Mesenchymal stem cell (in vitro differentiated cells and primary cell): Measurements from ENCODE around the gene SBDS.
"Not testable (repeated sequence)": the region's sequence is repeated elsewhere in the genome, so short reads cannot be mapped to it uniquely, and the experiment has no call there.

Source experiments
- DNase-seq: peaks from one replicate; pipeline ENCODE4 v3.0.0-alpha.2; 2013
- H2AFZ ChIP-seq: one replicate; pipeline ENCODE4 v1.6.1; 2013; ENCODE audit warnings: low read depth, mild to moderate bottlenecking, control low read depth, inconsistent platforms, low read length, moderate library complexity
- H2AK5ac ChIP-seq: 2 replicates; pipeline ENCODE4 v1.6.1; 2013; ENCODE audit warnings: low read length, moderate library complexity, mild to moderate bottlenecking, inconsistent platforms; ENCODE audit not compliant: severe bottlenecking
- H2BK120ac ChIP-seq: one replicate; pipeline ENCODE4 v1.6.1; 2013; ENCODE audit warnings: low read depth, mild to moderate bottlenecking, inconsistent platforms, low read length, moderate library complexity
- H2BK12ac ChIP-seq, 2 experiments: one replicate each; pipeline ENCODE4 v1.6.1; 2013; ENCODE audit warnings: inconsistent platforms in 2 of 2, low read length in 2 of 2, mild to moderate bottlenecking in 2 of 2, moderate library complexity in 2 of 2, control low read depth in 1 of 2
- H2BK15ac ChIP-seq: one replicate; pipeline ENCODE4 v1.6.1; 2013; ENCODE audit warnings: mild to moderate bottlenecking, low read depth, inconsistent platforms; ENCODE audit not compliant: poor library complexity, severe bottlenecking
- H2BK5ac ChIP-seq: 2 replicates; pipeline ENCODE4 v1.6.1; 2013; ENCODE audit warnings: low read depth, mild to moderate bottlenecking, low read length, control low read depth, inconsistent platforms; ENCODE audit not compliant: poor library complexity, severe bottlenecking
- H3K14ac ChIP-seq, 2 experiments: one replicate each; pipeline ENCODE4 v1.6.1; 2013; ENCODE audit warnings: inconsistent platforms in 2 of 2, low read length in 2 of 2, control low read depth in 1 of 2, mild to moderate bottlenecking in 1 of 2, moderate library complexity in 1 of 2
- H3K18ac ChIP-seq, 2 experiments: one replicate each; pipeline ENCODE4 v1.6.1; 2013; ENCODE audit warnings: inconsistent platforms in 2 of 2, low read length in 2 of 2, control low read depth in 1 of 2, low read depth in 1 of 2, mild to moderate bottlenecking in 1 of 2
- H3K23ac ChIP-seq, 2 experiments: one replicate each; pipeline ENCODE4 v1.6.1; 2013; ENCODE audit warnings: inconsistent platforms in 2 of 2, low read length in 2 of 2, mild to moderate bottlenecking in 2 of 2, moderate library complexity in 2 of 2, control low read depth in 1 of 2
- H3K27ac ChIP-seq: 2 replicates; pipeline ENCODE4 v1.5.1; 2013; ENCODE audit warnings: mild to moderate bottlenecking, moderate library complexity, low read length, control low read depth, inconsistent platforms; ENCODE audit not compliant: poor library complexity, severe bottlenecking
- H3K27me3 ChIP-seq, 2 experiments: 2 replicates each; pipeline versions ENCODE4 v1.6.1 to v1.7.0; 2013; ENCODE audit warnings: low read length in 2 of 2, mild to moderate bottlenecking in 2 of 2, moderate library complexity in 2 of 2, control low read depth in 1 of 2, inconsistent platforms in 1 of 2; ENCODE audit not compliant: control insufficient read depth in 1 of 2, insufficient read depth in 1 of 2
- H3K36me3 ChIP-seq, 2 experiments: 2 replicates each; pipeline versions ENCODE4 v1.6.1 to v1.7.0; 2013; ENCODE audit warnings: low read length in 2 of 2, control low read depth in 1 of 2, inconsistent platforms in 1 of 2, low read depth in 1 of 2, mild to moderate bottlenecking in 1 of 2; ENCODE audit not compliant: insufficient read depth in 2 of 2, control insufficient read depth in 1 of 2
- H3K4ac ChIP-seq, 2 experiments: one replicate each; pipeline ENCODE4 v1.6.1; 2013; ENCODE audit warnings: inconsistent platforms in 2 of 2, low read length in 2 of 2, mild to moderate bottlenecking in 2 of 2, moderate library complexity in 2 of 2, control low read depth in 1 of 2, low read depth in 1 of 2
- H3K4me1 ChIP-seq: 2 replicates; pipeline ENCODE4 v1.6.1; 2013; ENCODE audit warnings: low read depth, low read length, control low read depth; ENCODE audit not compliant: control insufficient read depth, insufficient read depth
- H3K4me2 ChIP-seq: 2 replicates; pipeline ENCODE4 v1.6.1; 2013; ENCODE audit warnings: low read length, mild to moderate bottlenecking, inconsistent platforms; ENCODE audit not compliant: poor library complexity, severe bottlenecking
- H3K4me3 ChIP-seq, 2 experiments: 2 replicates each; pipeline versions ENCODE4 v1.5.1 to v1.7.0; 2013; ENCODE audit warnings: low read length in 2 of 2, mild to moderate bottlenecking in 2 of 2, control low read depth in 1 of 2, low read depth in 1 of 2; ENCODE audit not compliant: insufficient read depth in 1 of 2
- H3K79me1 ChIP-seq: replicated peaks from 2 replicates; pipeline ENCODE4 v1.6.1; 2013; ENCODE audit warnings: mild to moderate bottlenecking, control low read depth, low read length, inconsistent platforms; ENCODE audit not compliant: poor library complexity, severe bottlenecking
- H3K9ac ChIP-seq: 2 replicates; pipeline ENCODE4 v1.7.0; 2013; ENCODE audit warnings: mild to moderate bottlenecking, low read length, moderate library complexity
- H3K9me3 ChIP-seq: 2 replicates; pipeline ENCODE4 v1.7.0; 2013; ENCODE audit warnings: mild to moderate bottlenecking, low read length; ENCODE audit not compliant: control insufficient read depth
- H4K8ac ChIP-seq: one replicate; pipeline ENCODE4 v1.6.1; 2013; ENCODE audit warnings: inconsistent platforms, mild to moderate bottlenecking, low read length, moderate library complexity
- H4K91ac ChIP-seq: one replicate; pipeline ENCODE4 v1.6.1; 2013; ENCODE audit warnings: mild to moderate bottlenecking, low read length, inconsistent platforms
- WGBS: methylation state at CpG from one replicate; pipeline ENCODE4 v1.1.7; 2013; ENCODE audit warnings: mixed read lengths; 5-methylcytosine and 5-hydroxymethylcytosine counted together

Gene SBDS

DNA sequence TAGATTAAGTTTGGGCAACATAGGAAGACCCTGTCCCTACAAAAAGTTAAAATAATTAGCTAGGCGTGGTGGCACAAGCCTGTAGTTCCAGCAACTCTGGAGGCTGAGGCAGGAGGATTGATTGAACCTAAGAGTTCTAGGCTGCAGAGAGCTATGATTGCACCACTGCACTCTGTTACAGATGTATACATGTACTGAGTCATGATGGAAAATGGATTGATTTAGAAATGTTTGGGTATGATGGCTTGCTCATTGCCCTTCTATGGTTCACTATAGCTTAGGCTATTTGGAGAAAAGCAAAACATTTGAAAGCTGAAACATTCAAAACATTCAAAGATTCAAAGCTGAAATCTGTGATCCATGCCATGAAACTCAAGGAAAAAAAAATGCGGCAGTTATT, 16.4 kb downstream of the SBDS start:
- H4K91ac ChIP-seq, H3K4me3 ChIP-seq, H3K79me1 ChIP-seq, H2BK120ac ChIP-seq, H3K27me3 ChIP-seq, H3K23ac ChIP-seq, H2AK5ac ChIP-seq, H3K14ac ChIP-seq, H2BK12ac ChIP-seq, H3K4me1 ChIP-seq, H2AFZ ChIP-seq, H2BK5ac ChIP-seq, H3K4me2 ChIP-seq, H4K8ac ChIP-seq, H2BK15ac ChIP-seq, H3K4ac ChIP-seq, H3K9ac ChIP-seq, H3K27ac ChIP-seq, H3K18ac ChIP-seq, H3K36me3 ChIP-seq: not testable (repeated sequence)
- WGBS = 92% methylated on average over 2 of the region's 2 CpGs
- DNase-seq = peak; percentile 68
- peaks cover 10% of the 10 kb centered on the region for H3K9me3 ChIP-seq

DNA sequence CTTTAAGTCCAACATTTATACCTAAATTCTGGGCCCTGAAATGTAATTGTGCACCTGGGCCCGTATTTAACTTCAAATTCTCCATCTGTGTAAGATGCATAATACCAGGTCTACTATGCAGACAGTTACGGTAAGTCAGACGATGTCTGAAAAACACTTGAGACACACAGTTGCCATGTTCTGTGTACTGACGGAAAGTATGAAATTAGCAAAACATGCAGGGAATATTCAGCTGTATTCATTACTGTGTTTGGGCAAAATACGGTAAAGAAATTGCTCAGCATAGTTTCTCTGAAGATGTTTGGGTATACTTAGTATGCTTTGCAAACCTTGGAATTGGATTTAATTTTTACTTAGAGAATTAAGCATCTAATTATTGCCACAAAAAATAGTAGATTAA, 17.1 kb downstream of the SBDS start:
- H4K8ac ChIP-seq, H2BK15ac ChIP-seq, H3K18ac ChIP-seq, H3K4me3 ChIP-seq, H3K27me3 ChIP-seq, H3K36me3 ChIP-seq, DNase-seq, H3K4me1 ChIP-seq, H3K79me1 ChIP-seq, H2BK12ac ChIP-seq, H4K91ac ChIP-seq, H3K27ac ChIP-seq, H3K23ac ChIP-seq, H2BK120ac ChIP-seq, H3K4me2 ChIP-seq, H3K4ac ChIP-seq, H3K14ac ChIP-seq, H3K9ac ChIP-seq, H2AK5ac ChIP-seq, H2AFZ ChIP-seq, H2BK5ac ChIP-seq: not testable (repeated sequence)
- WGBS = no CpG with 5 or more reads among the region's 5 CpGs
- H3K9me3 ChIP-seq = peaks cover 10% of the 10 kb centered on the region

DNA sequence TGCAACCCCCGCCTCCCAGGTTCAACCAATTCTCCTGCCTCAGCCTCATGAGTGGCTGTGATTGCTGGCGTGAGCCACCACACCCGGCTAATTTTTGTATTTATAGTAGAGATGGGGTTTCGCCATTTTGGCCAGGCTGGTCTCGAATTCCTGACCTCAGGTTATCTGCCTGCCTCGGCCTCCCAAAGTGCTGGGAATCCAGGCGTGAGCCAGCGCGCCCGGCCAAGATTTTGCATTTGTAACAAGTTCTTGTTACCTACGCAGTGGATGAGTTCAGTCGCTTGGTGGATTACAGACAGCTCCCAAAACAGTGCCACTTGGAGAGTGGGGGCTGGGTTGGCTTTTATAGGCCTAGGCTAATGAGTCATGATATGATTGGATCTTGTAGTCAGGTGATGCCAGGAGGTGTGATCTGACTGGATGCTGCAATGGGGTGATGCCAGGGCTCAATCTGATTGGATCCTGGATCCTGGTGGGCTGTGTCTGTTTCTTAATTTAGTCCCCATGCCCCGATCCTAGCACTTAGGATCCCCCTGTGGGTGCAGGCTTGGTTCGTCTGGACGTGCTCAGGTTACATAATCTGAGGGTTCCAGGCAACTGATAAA, 20.3 kb downstream of the SBDS start:
- H3K23ac ChIP-seq = no peak overlapping the region
- peaks cover 5% of the 10 kb centered on the region for H3K4me1 ChIP-seq
- no peak overlapping the region for H3K9ac ChIP-seq
- H3K79me1 ChIP-seq = no peaks in the 10 kb centered on the region
- no peak overlapping the region for H2BK12ac ChIP-seq
- no peak overlapping the region for H2BK120ac ChIP-seq
- no peak overlapping the region for H3K4me3 ChIP-seq
- no peak overlapping the region for H2AK5ac ChIP-seq
- no peak overlapping the region for H3K27ac ChIP-seq
- H3K4me2 ChIP-seq = no peak overlapping the region
- 93% methylated on average over 15 of the region's 15 CpGs for WGBS
- no peak overlapping the region for H4K8ac ChIP-seq
- H3K14ac ChIP-seq = no peak overlapping the region
- H2AFZ ChIP-seq = no peak overlapping the region
- H4K91ac ChIP-seq = no peak overlapping the region
- no peak overlapping the region for H2BK15ac ChIP-seq
- DNase-seq = no peak
- H3K9me3 ChIP-seq = peaks cover 4% of the 10 kb centered on the region
- H2BK5ac ChIP-seq = no peak overlapping the region
- H3K27me3 ChIP-seq = no peaks in the 10 kb centered on the region
- peaks cover 0 to 6% of the 10 kb centered on the region in 2 experiments for H3K36me3 ChIP-seq
- H3K18ac ChIP-seq = no peak overlapping the region
- no peak overlapping the region for H3K4ac ChIP-seq

DNA sequence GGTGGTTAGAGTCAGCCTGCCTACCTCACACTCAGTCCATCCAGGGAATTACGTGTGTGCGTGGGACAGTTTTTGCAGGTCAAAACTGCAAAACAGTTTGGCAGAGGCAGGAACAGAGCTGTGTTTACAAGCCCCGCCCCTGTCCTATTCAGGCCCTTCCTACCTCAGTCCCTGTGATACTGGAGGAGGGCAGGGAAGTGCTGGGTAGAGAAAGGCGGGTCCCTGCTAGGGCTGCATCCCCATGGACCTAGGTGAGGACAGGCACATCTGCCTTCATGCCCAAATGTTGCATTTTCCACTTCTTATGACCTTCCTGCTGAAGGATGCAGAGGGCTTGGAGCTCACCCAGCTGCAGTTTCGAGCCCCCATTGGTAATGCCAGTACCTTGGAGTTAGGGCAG, 25.1 kb downstream of the SBDS start:
- Histone ChIP-seq H4K8ac (no peak overlapping the region), H3K4me1 (peaks cover 6% of the 10 kb centered on the region), H2BK15ac (no peak overlapping the region), H2BK5ac (no peak overlapping the region), H3K36me3 (peaks cover 0 to 15% of the 10 kb centered on the region in 2 experiments), H3K27me3 (no peaks in the 10 kb centered on the region), H3K4ac (no peak overlapping the region), H2AFZ (no peak overlapping the region), H2BK12ac (no peak overlapping the region), H2AK5ac (no peak overlapping the region), H3K18ac (no peak overlapping the region), H2BK120ac (no peak overlapping the region), H3K4me2 (no peak overlapping the region), H3K79me1 (no peaks in the 10 kb centered on the region), H3K4me3 (no peak overlapping the region), H3K9me3 (no peaks in the 10 kb centered on the region), H3K23ac (peak overlapping the region in 1 of 2 experiments; percentile 72), H3K14ac (peak overlapping the region in 1 of 2 experiments; percentile 72), H3K9ac (no peak overlapping the region), H3K27ac (no peak overlapping the region), H4K91ac (no peak overlapping the region)
- no peak for DNase-seq
- WGBS = 83% methylated on average over 4 of the region's 5 CpGs
